Mesenchymal stem cell (in vitro differentiated cells and primary cell): ENCODE data around the gene SBK1.

ENCODE experiments used
- DNase-seq: peaks from one replicate; pipeline ENCODE4 v3.0.0-alpha.2; 2013
- H2AFZ ChIP-seq: one replicate; pipeline ENCODE4 v1.6.1; 2013; ENCODE audit warnings: low read depth, mild to moderate bottlenecking, control low read depth, inconsistent platforms, low read length, moderate library complexity
- H2AK5ac ChIP-seq: 2 replicates; pipeline ENCODE4 v1.6.1; 2013; ENCODE audit warnings: low read length, moderate library complexity, mild to moderate bottlenecking, inconsistent platforms; ENCODE audit not compliant: severe bottlenecking
- H2BK120ac ChIP-seq: one replicate; pipeline ENCODE4 v1.6.1; 2013; ENCODE audit warnings: low read depth, mild to moderate bottlenecking, inconsistent platforms, low read length, moderate library complexity
- H2BK12ac ChIP-seq, 2 experiments: one replicate each; pipeline ENCODE4 v1.6.1; 2013; ENCODE audit warnings: inconsistent platforms in 2 of 2, low read length in 2 of 2, mild to moderate bottlenecking in 2 of 2, moderate library complexity in 2 of 2, control low read depth in 1 of 2
- H2BK15ac ChIP-seq: one replicate; pipeline ENCODE4 v1.6.1; 2013; ENCODE audit warnings: mild to moderate bottlenecking, low read depth, inconsistent platforms; ENCODE audit not compliant: poor library complexity, severe bottlenecking
- H2BK5ac ChIP-seq: 2 replicates; pipeline ENCODE4 v1.6.1; 2013; ENCODE audit warnings: low read depth, mild to moderate bottlenecking, low read length, control low read depth, inconsistent platforms; ENCODE audit not compliant: poor library complexity, severe bottlenecking
- H3K14ac ChIP-seq, 2 experiments: one replicate each; pipeline ENCODE4 v1.6.1; 2013; ENCODE audit warnings: inconsistent platforms in 2 of 2, low read length in 2 of 2, control low read depth in 1 of 2, mild to moderate bottlenecking in 1 of 2, moderate library complexity in 1 of 2
- H3K18ac ChIP-seq, 2 experiments: one replicate each; pipeline ENCODE4 v1.6.1; 2013; ENCODE audit warnings: inconsistent platforms in 2 of 2, low read length in 2 of 2, control low read depth in 1 of 2, low read depth in 1 of 2, mild to moderate bottlenecking in 1 of 2
- H3K23ac ChIP-seq, 2 experiments: one replicate each; pipeline ENCODE4 v1.6.1; 2013; ENCODE audit warnings: inconsistent platforms in 2 of 2, low read length in 2 of 2, mild to moderate bottlenecking in 2 of 2, moderate library complexity in 2 of 2, control low read depth in 1 of 2
- H3K27ac ChIP-seq: 2 replicates; pipeline ENCODE4 v1.5.1; 2013; ENCODE audit warnings: mild to moderate bottlenecking, moderate library complexity, low read length, control low read depth, inconsistent platforms; ENCODE audit not compliant: poor library complexity, severe bottlenecking
- H3K27me3 ChIP-seq, 2 experiments: 2 replicates each; pipeline versions ENCODE4 v1.6.1 to v1.7.0; 2013; ENCODE audit warnings: low read length in 2 of 2, mild to moderate bottlenecking in 2 of 2, moderate library complexity in 2 of 2, control low read depth in 1 of 2, inconsistent platforms in 1 of 2; ENCODE audit not compliant: control insufficient read depth in 1 of 2, insufficient read depth in 1 of 2
- H3K36me3 ChIP-seq, 2 experiments: 2 replicates each; pipeline versions ENCODE4 v1.6.1 to v1.7.0; 2013; ENCODE audit warnings: low read length in 2 of 2, control low read depth in 1 of 2, inconsistent platforms in 1 of 2, low read depth in 1 of 2, mild to moderate bottlenecking in 1 of 2; ENCODE audit not compliant: insufficient read depth in 2 of 2, control insufficient read depth in 1 of 2
- H3K4ac ChIP-seq, 2 experiments: one replicate each; pipeline ENCODE4 v1.6.1; 2013; ENCODE audit warnings: inconsistent platforms in 2 of 2, low read length in 2 of 2, mild to moderate bottlenecking in 2 of 2, moderate library complexity in 2 of 2, control low read depth in 1 of 2, low read depth in 1 of 2
- H3K4me1 ChIP-seq: 2 replicates; pipeline ENCODE4 v1.6.1; 2013; ENCODE audit warnings: low read depth, low read length, control low read depth; ENCODE audit not compliant: control insufficient read depth, insufficient read depth
- H3K4me2 ChIP-seq: 2 replicates; pipeline ENCODE4 v1.6.1; 2013; ENCODE audit warnings: low read length, mild to moderate bottlenecking, inconsistent platforms; ENCODE audit not compliant: poor library complexity, severe bottlenecking
- H3K4me3 ChIP-seq, 2 experiments: 2 replicates each; pipeline versions ENCODE4 v1.5.1 to v1.7.0; 2013; ENCODE audit warnings: low read length in 2 of 2, mild to moderate bottlenecking in 2 of 2, control low read depth in 1 of 2, low read depth in 1 of 2; ENCODE audit not compliant: insufficient read depth in 1 of 2
- H3K79me1 ChIP-seq: replicated peaks from 2 replicates; pipeline ENCODE4 v1.6.1; 2013; ENCODE audit warnings: mild to moderate bottlenecking, control low read depth, low read length, inconsistent platforms; ENCODE audit not compliant: poor library complexity, severe bottlenecking
- H3K9ac ChIP-seq: 2 replicates; pipeline ENCODE4 v1.7.0; 2013; ENCODE audit warnings: mild to moderate bottlenecking, low read length, moderate library complexity
- H3K9me3 ChIP-seq: 2 replicates; pipeline ENCODE4 v1.7.0; 2013; ENCODE audit warnings: mild to moderate bottlenecking, low read length; ENCODE audit not compliant: control insufficient read depth
- H4K8ac ChIP-seq: one replicate; pipeline ENCODE4 v1.6.1; 2013; ENCODE audit warnings: inconsistent platforms, mild to moderate bottlenecking, low read length, moderate library complexity
- H4K91ac ChIP-seq: one replicate; pipeline ENCODE4 v1.6.1; 2013; ENCODE audit warnings: mild to moderate bottlenecking, low read length, inconsistent platforms
- WGBS: methylation state at CpG from one replicate; pipeline ENCODE4 v1.1.7; 2013; ENCODE audit warnings: mixed read lengths; 5-methylcytosine and 5-hydroxymethylcytosine counted together

SBK1 gene

DNA sequence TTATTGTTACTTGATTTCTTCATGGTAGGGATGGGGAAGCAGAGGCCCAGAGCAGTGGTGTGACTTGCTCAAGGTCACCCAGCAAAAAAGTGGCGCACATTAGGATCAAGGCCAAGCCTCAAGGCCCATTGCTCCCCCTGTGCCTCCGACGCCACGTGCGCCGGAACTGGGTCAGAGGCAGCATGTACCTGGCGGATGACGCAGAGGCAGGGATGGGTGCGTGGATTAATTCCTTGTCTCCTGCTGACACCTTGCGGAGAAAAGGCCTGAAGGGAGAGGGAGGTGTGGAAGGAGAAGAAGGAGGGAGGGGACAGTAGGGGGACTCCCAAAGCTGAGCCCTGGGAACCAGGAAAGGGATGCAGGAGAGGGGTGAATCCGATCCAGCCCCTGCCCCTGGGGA lies 18.5 kb downstream of the SBK1 start:
- H3K23ac ChIP-seq = no peak overlapping the region
- H2BK15ac ChIP-seq = no peak overlapping the region
- WGBS = 94% methylated on average over 11 of the region's 11 CpGs
- no peak overlapping the region for H3K4ac ChIP-seq
- H3K27me3 ChIP-seq = peaks cover 14 to 51% of the 10 kb centered on the region in 2 experiments
- H2BK120ac ChIP-seq = no peak overlapping the region
- H3K4me2 ChIP-seq = no peak overlapping the region
- H2BK5ac ChIP-seq = no peak overlapping the region
- no peak overlapping the region for H3K27ac ChIP-seq
- H3K4me1 ChIP-seq = peaks cover 3% of the 10 kb centered on the region
- H2AK5ac ChIP-seq = no peak overlapping the region
- no peaks in the 10 kb centered on the region for H3K79me1 ChIP-seq
- no peak overlapping the region for H3K4me3 ChIP-seq
- no peak overlapping the region for H3K14ac ChIP-seq
- no peak overlapping the region for H2BK12ac ChIP-seq
- H4K91ac ChIP-seq = no peak overlapping the region
- H3K9me3 ChIP-seq = no peaks in the 10 kb centered on the region
- H3K36me3 ChIP-seq = no peaks in the 10 kb centered on the region
- H3K9ac ChIP-seq = no peak overlapping the region
- no peak for DNase-seq
- H4K8ac ChIP-seq = no peak overlapping the region
- no peak overlapping the region for H2AFZ ChIP-seq
- no peak overlapping the region for H3K18ac ChIP-seq

DNA sequence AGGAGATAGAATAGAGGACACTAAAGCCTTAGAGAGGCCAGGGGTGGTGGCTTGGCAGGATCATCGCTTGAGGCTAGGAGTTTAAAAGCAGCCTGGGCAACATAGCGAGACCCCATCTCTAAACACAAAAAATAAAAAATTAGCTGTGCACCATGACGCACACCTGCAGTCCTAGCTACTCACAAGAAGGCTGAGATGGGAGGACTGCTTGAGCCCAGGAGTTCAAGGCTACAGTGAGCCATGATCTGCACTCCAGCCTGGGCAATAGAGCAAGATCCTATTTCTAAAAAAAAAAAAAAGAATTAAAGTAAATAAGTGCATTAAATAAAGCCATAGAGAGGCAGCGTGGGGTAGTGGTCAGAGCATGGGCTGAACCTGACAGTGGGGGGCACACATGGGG lies 19.1 kb downstream of the SBK1 start:
- Histone ChIP-seq H3K27ac (no peak overlapping the region), H3K23ac (no peak overlapping the region), H4K8ac (no peak overlapping the region), H2BK12ac (no peak overlapping the region), H3K9me3 (no peaks in the 10 kb centered on the region), H2AFZ (no peak overlapping the region), H2BK120ac (no peak overlapping the region), H3K4me3 (no peak overlapping the region), H3K9ac (no peak overlapping the region), H2BK5ac (no peak overlapping the region), H3K4ac (no peak overlapping the region), H3K27me3 (peaks cover 14 to 49% of the 10 kb centered on the region in 2 experiments), H3K36me3 (no peaks in the 10 kb centered on the region), H2AK5ac (no peak overlapping the region), H3K4me2 (no peak overlapping the region), H3K14ac (no peak overlapping the region), H3K18ac (no peak overlapping the region), H4K91ac (no peak overlapping the region), H3K79me1 (no peaks in the 10 kb centered on the region), H3K4me1 (peaks cover 4% of the 10 kb centered on the region), H2BK15ac (no peak overlapping the region)
- 90% methylated on average over 4 of the region's 4 CpGs for WGBS
- no peak for DNase-seq

DNA sequence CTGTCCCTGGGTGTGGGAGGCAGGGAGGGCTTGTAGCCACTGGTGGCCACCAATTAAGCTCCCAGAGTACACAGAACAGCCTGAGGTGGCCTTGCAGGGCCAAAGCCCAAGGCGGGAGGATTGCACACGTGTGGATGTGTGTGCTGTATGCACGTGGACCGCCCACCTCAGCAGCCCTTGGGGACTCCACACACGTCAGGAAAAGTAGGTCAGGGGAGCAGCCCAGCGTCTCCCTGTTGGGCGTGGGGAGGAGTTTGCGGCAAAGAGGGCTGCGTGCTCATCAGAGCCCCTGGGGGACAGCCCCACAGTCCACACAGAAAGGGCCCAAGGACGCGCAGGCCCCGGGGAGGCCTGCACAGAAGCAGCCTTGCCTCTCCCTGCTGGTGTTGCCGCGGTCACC lies 19.6 kb downstream of the SBK1 start:
- no peak overlapping the region for H2BK15ac ChIP-seq
- H3K4ac ChIP-seq = no peak overlapping the region
- H3K4me2 ChIP-seq = no peak overlapping the region
- 84% methylated on average over 14 of the region's 14 CpGs for WGBS
- no peak overlapping the region for H3K4me3 ChIP-seq
- peaks cover 10 to 45% of the 10 kb centered on the region in 2 experiments for H3K27me3 ChIP-seq
- H4K8ac ChIP-seq = no peak overlapping the region
- no peak for DNase-seq
- H3K79me1 ChIP-seq = no peaks in the 10 kb centered on the region
- H3K4me1 ChIP-seq = peaks cover 5% of the 10 kb centered on the region
- H3K9me3 ChIP-seq = no peaks in the 10 kb centered on the region
- H4K91ac ChIP-seq = no peak overlapping the region
- no peak overlapping the region for H2BK12ac ChIP-seq
- H3K18ac ChIP-seq = no peak overlapping the region
- no peak overlapping the region for H3K27ac ChIP-seq
- no peak overlapping the region for H3K9ac ChIP-seq
- H3K36me3 ChIP-seq = no peaks in the 10 kb centered on the region
- no peak overlapping the region for H2BK120ac ChIP-seq
- no peak overlapping the region for H2AK5ac ChIP-seq
- no peak overlapping the region for H3K14ac ChIP-seq
- no peak overlapping the region for H2AFZ ChIP-seq
- no peak overlapping the region for H2BK5ac ChIP-seq
- H3K23ac ChIP-seq = no peak overlapping the region

DNA sequence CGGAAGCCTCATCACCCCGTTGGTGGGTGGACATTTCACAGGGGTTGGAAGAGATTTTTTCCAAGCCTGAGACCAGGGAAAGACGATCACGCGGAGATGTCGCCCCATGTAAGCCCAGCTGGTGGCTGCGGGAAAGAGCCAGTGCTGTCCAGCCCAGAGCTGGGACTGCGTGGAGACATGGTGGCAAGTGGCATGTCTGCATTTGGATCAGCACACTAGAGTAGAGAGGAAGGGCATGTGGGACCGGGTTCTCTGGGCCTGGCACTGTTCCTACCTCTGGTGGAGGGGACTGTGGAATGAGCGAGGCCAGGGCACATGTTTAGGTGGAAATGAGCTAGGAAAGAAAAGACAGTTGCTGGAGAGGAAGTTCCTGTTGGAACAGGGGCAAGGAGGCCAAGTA lies 20.0 kb downstream of the SBK1 start:
- 92% methylated on average over 10 of the region's 10 CpGs for WGBS
- Histone ChIP-seq H3K79me1 (no peaks in the 10 kb centered on the region), H2BK15ac (no peak overlapping the region), H3K4me1 (peaks cover 7% of the 10 kb centered on the region), H3K27ac (no peak overlapping the region), H3K9me3 (no peaks in the 10 kb centered on the region), H3K4me2 (no peak overlapping the region), H2AK5ac (no peak overlapping the region), H3K4ac (no peak overlapping the region), H2BK120ac (no peak overlapping the region), H3K14ac (no peak overlapping the region), H3K36me3 (no peaks in the 10 kb centered on the region), H2BK12ac (no peak overlapping the region), H4K91ac (no peak overlapping the region), H3K9ac (no peak overlapping the region), H3K23ac (no peak overlapping the region), H3K4me3 (no peak overlapping the region), H2AFZ (no peak overlapping the region), H2BK5ac (no peak overlapping the region), H4K8ac (no peak overlapping the region), H3K27me3 (peaks cover 10 to 42% of the 10 kb centered on the region in 2 experiments), H3K18ac (no peak overlapping the region)
- no peak for DNase-seq
